Tibial nerve (tissue), 4 donors: ENCODE data around the gene TMEM63B. TPM values are rescaled to one million over a fixed set of nuclear protein-coding genes. Genes with fewer than 3 reads are reported as not detected.
"Not testable (repeated sequence)": the region's sequence is repeated elsewhere in the genome, so short reads cannot be mapped to it uniquely, and the experiment has no call there.

Experiments
- DNase-seq, 2 donors: peaks; one replicate each; pipeline ENCODE4 v3.0.0-alpha.2; 2019; ENCODE audit warnings: low spot score in 2 of 2
- H3K27ac ChIP-seq, 4 donors: fragments of 200-600 bp; sonication (generic) in 3 of 4; one replicate each; pipeline ENCODE4 v1.5.1; 2017 to 2019; ENCODE audit warnings: mild to moderate bottlenecking in 1 of 4
- H3K27me3 ChIP-seq, 2 donors: fragments of 200-600 bp; sonication (generic) in 1 of 2; one replicate each; pipeline versions ENCODE4 v1.5.1 to v1.6.0; 2017 to 2019
- H3K36me3 ChIP-seq, 3 donors: fragments of 200-600 bp; sonication (generic); one replicate each; pipeline ENCODE4 v1.5.1; 2018 to 2019
- H3K4me1 ChIP-seq, 4 donors: fragments of 200-600 bp; sonication (generic) in 3 of 4; one replicate each; pipeline ENCODE4 v1.5.1; 2017 to 2019
- H3K4me3 ChIP-seq, 4 donors: fragments of 200-600 bp; sonication (generic) in 3 of 4; one replicate each; pipeline ENCODE4 v1.5.1; 2017 to 2019; ENCODE audit warnings: mild to moderate bottlenecking in 1 of 4, moderate library complexity in 1 of 4
- H3K9me3 ChIP-seq, 4 donors: fragments of 200-600 bp; sonication (generic) in 3 of 4; one replicate each; pipeline ENCODE4 v1.5.1; 2017 to 2019
- EP300 ChIP-seq, 2 donors: sonication (generic); formaldehyde crosslinking; IDR thresholded peaks; one replicate each; pipeline ENCODE4 v1.6.1; 2017; ENCODE audit warnings: antibody characterized with exemption in 2 of 2, mild to moderate bottlenecking in 1 of 2
- POLR2A ChIP-seq, 2 donors: fragments of 450-650 bp; IDR thresholded peaks; one replicate each; pipeline ENCODE4 v1.6.1; 2017; ENCODE audit warnings: antibody characterized with exemption in 2 of 2, mild to moderate bottlenecking in 2 of 2, moderate library complexity in 2 of 2
- WGBS, 2 donors: methylation state at CpG; one replicate each; pipeline ENCODE4 v1.1.5; 2018; 5-methylcytosine and 5-hydroxymethylcytosine counted together
- total RNA-seq, 4 donors: library from RNA; depleted of rRNA; stranded (reverse); fragments of >200 nt; gene quantifications; one replicate each; pipeline ENCODE4 v1.1.0, GENCODE V29; 2016
- TF ChIP-seq, protein P1 (sequence below), 5 experiments: fragments of 200-600 bp in 3 of 5; fragments of 450-650 bp in 2 of 5; sonication (generic) in 3 of 5; IDR thresholded peaks; one replicate each; pipeline ENCODE4 v1.5.1; 2016 to 2019; ENCODE audit warnings: antibody characterized with exemption in 5 of 5, mild to moderate bottlenecking in 3 of 5, moderate library complexity in 2 of 5

Gene TMEM63B
- total RNA-seq, 4 donors from 2014 or later, result 18.6 to 34.5 (median 27.6) TPM

DNA sequence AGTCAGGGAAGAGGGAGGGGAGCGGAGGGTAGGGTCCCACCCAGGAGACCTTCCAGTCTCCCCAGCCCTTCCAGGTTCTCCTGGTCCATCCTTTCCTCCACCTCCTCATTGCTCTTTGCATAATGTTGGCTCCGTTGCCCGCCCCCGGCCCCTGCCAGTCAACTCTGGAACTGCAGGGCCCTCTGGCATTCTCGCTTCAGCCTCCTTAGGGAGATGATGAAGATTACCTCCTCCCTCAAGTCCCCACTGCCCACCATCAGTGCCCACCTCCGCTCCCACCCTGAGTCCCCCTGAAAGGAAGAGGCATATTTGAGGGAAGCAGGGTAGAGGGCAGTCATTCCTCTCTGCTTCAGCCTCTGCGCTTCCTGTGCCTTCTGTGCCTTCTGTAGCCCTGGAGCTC is 8.5 kb downstream of the TMEM63B start:
- 82 to 86% methylated on average over 7 of the region's 7 CpGs for WGBS, 2 donors
- TF ChIP-seq POLR2A (IDR thresholded peaks at IDR 0.05) (no peak), EP300 (IDR thresholded peaks at IDR 0.05) (no peak)
- TF ChIP-seq, protein P1, sequence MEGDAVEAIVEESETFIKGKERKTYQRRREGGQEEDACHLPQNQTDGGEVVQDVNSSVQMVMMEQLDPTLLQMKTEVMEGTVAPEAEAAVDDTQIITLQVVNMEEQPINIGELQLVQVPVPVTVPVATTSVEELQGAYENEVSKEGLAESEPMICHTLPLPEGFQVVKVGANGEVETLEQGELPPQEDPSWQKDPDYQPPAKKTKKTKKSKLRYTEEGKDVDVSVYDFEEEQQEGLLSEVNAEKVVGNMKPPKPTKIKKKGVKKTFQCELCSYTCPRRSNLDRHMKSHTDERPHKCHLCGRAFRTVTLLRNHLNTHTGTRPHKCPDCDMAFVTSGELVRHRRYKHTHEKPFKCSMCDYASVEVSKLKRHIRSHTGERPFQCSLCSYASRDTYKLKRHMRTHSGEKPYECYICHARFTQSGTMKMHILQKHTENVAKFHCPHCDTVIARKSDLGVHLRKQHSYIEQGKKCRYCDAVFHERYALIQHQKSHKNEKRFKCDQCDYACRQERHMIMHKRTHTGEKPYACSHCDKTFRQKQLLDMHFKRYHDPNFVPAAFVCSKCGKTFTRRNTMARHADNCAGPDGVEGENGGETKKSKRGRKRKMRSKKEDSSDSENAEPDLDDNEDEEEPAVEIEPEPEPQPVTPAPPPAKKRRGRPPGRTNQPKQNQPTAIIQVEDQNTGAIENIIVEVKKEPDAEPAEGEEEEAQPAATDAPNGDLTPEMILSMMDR (IDR thresholded peaks at IDR 0.05), result no peak
- Histone ChIP-seq H3K9me3 (no peaks in the 10 kb centered on the region), H3K36me3 (peaks cover 0 to 64% (median under 1%) of the 10 kb centered on the region in 3 donors), H3K4me1 (peaks cover 0 to 22% (median 7%) of the 10 kb centered on the region in 4 donors), H3K27ac (no peak overlapping the region), H3K4me3 (no peak overlapping the region), H3K27me3 (no peaks in the 10 kb centered on the region)
- no peak for DNase-seq

DNA sequence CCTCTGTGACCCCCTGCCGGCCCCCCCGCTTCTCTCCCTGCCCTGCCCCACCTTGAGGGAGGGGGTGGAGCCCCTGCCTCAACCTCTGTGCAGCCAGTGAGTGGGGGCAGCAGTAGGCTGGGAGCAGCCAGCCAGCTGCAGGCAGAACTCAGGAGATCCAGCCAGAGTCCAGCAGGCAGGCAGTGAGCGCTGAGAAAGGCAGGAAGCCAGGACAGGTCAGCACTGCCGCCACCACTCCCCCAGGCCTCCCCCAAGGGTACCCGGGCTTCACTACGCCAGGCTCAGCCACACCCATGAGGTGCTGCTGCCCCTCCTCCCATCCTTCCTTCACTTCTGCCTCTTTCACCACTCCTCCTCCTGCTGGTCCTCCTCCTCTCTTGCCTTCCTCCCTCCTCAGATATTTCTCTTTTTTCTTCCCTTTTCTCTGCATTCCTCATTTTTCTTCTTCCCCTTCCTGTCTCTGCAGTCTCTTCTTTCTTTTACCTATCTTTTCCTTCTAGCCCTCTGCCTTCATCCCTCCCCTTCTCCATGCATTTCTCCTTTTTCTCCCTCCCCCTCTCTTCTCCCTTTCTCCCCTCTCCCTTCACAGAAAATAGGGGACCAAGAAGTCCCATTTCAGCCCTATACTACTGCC is 11.5 kb downstream of the TMEM63B start:
- Histone ChIP-seq H3K4me3 (no peak overlapping the region), H3K9me3 (no peaks in the 10 kb centered on the region), H3K4me1 (peaks cover 0 to 4% (median 0%) of the 10 kb centered on the region in 4 donors), H3K27me3 (no peaks in the 10 kb centered on the region), H3K36me3 (peaks cover 0 to 94% (median 4%) of the 10 kb centered on the region in 3 donors), H3K27ac (no peak overlapping the region)
- DNase-seq, result no peak
- 55 to 62% methylated on average over 4 to 6 of the region's 6 CpGs for WGBS, 2 donors
- TF ChIP-seq, protein P1 (IDR thresholded peaks at IDR 0.05), result no peak
- TF ChIP-seq EP300 (IDR thresholded peaks at IDR 0.05), result no peak
- TF ChIP-seq POLR2A (IDR thresholded peaks at IDR 0.05), result no peak

DNA sequence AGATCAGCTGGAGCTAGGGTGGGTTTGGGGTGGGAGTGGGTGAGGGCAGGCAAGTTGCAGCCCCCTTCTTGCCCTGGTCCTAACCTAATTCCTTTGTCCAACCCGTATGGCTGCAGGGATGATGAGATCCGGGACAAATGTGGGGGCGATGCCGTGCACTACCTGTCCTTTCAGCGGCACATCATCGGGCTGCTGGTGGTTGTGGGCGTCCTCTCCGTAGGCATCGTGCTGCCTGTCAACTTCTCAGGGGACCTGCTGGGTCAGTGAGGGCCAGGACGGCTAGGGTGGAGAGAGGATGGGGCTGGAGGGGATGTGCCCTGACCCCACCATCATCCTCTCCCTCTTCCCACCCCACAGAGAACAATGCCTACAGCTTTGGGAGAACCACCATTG is 12.0 kb downstream of the TMEM63B start:
- no peaks in the 10 kb centered on the region for H3K9me3 ChIP-seq
- 81 to 86% methylated on average over 10 of the region's 10 CpGs for WGBS, 2 donors
- no peak for DNase-seq
- TF ChIP-seq POLR2A (IDR thresholded peaks at IDR 0.05) (no peak), EP300 (IDR thresholded peaks at IDR 0.05) (no peak)
- TF ChIP-seq, protein P1 (IDR thresholded peaks at IDR 0.05), result no peak
- H3K4me3 ChIP-seq, result no peak overlapping the region
- no peaks in the 10 kb centered on the region for H3K4me1 ChIP-seq
- no peaks in the 10 kb centered on the region for H3K27me3 ChIP-seq
- H3K36me3 ChIP-seq, result peaks cover 0 to 99% (median 4%) of the 10 kb centered on the region in 3 donors
- no peak overlapping the region for H3K27ac ChIP-seq

DNA sequence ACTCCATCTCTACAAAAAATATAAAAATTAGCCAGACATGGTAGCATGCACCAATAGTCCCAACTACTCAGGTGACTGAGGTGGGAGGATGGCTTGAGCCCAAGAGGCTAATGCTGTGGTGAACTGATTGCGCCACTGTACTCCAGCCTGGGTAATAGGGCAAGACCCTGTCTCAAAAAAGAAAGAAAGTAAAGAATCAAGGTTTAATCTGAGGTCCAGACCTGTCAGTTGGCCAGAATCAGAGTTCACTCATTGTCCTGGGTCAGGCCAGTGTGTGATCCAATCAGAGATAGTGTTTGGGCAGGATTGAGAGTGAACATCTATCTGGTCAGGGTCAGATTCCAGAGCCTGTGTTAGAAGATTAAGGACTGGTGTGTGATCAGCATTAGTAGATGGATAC is 15.5 kb downstream of the TMEM63B start:
- no peaks in the 10 kb centered on the region for H3K4me1 ChIP-seq
- H3K4me3 ChIP-seq, result no peak overlapping the region
- no peaks in the 10 kb centered on the region for H3K9me3 ChIP-seq
- H3K27me3 ChIP-seq, result no peaks in the 10 kb centered on the region
- no peak overlapping the region for H3K27ac ChIP-seq
- DNase-seq, result no peak
- TF ChIP-seq EP300 (IDR thresholded peaks at IDR 0.05) (no peak), POLR2A (IDR thresholded peaks at IDR 0.05) (no peak)
- TF ChIP-seq, protein P1 (IDR thresholded peaks at IDR 0.05), result no peak
- WGBS, 2 donors, result 90 to 95% methylated on average over 1 of the region's 1 CpG
- H3K36me3 ChIP-seq, result peaks cover 0 to 100% (median 4%) of the 10 kb centered on the region in 3 donors

DNA sequence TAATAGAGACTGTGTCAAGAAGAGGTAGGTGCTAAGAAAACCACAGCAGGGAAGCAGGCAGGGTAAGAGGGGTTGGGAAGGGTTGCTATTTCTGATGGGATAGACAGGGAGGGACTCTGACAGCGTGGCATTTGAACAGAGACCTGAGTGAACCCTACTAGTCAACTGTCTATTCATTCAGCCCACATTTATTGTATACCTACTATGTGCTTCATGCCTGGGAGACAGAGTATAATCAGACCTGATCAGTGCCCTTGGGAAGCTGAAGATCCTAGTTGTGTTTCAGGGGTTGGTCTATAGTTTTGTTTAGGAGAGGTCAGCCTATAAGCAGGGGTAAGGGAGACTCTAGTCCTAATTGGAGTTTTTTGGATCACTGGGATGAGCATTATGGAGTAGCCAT is 16.4 kb downstream of the TMEM63B start:
- no peak for DNase-seq
- H3K36me3 ChIP-seq, result peaks cover 0 to 100% (median 4%) of the 10 kb centered on the region in 3 donors
- H3K27ac ChIP-seq, result no peak overlapping the region
- no peaks in the 10 kb centered on the region for H3K9me3 ChIP-seq
- no peak overlapping the region for H3K4me3 ChIP-seq
- H3K27me3 ChIP-seq, result no peaks in the 10 kb centered on the region
- H3K4me1 ChIP-seq, result no peaks in the 10 kb centered on the region
- WGBS, 2 donors, result 86 to 92% methylated on average over 1 of the region's 1 CpG
- TF ChIP-seq EP300 (IDR thresholded peaks at IDR 0.05) (no peak), POLR2A (IDR thresholded peaks at IDR 0.05) (no peak)
- TF ChIP-seq, protein P1 (IDR thresholded peaks at IDR 0.05), result no peak

DNA sequence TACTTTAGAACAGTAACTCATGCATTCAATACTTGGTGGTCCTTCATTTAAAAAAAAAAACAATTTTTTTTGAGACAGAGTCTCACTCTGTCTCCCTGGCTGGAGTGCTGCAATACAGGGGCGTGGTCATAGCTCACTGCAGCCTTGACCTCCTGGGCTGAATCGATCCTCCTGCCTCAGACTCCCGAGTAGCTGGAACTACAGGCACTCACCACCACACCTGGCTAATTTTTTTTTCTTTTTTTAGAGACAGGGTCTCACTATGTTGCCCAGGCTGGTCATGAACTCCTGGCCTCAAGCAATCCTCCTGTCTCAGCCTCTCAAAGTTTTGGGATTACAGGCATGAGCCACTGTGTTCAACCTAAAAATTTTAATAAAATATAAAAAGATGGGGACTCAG is 17.2 kb downstream of the TMEM63B start:
- not testable (repeated sequence) for H3K27ac ChIP-seq, H3K4me1 ChIP-seq, H3K27me3 ChIP-seq, H3K9me3 ChIP-seq, H3K4me3 ChIP-seq, DNase-seq
- peaks cover 0 to 100% (median 4%) of the 10 kb centered on the region in 3 donors for H3K36me3 ChIP-seq
- 78 to 81% methylated on average over 3 of the region's 3 CpGs for WGBS, 2 donors
